GM18502 (cell line): Measurements from ENCODE around the gene MRPL52.
"Not testable (repeated sequence)": the region's sequence is repeated elsewhere in the genome, so short reads cannot be mapped to it uniquely, and the experiment has no call there.

ENCODE experiments used
- ATAC-seq: cut with Tn5 transposase; IDR thresholded peaks from one replicate; pipeline ENCODE4 v1.9.1; 2021; ENCODE audit warnings: mild to moderate bottlenecking; ENCODE audit not compliant: unreplicated experiment, poor library complexity

MRPL52 gene

GRCh38 chr14:22808388-22809209 is 21.1 kb upstream of the MRPL52 start:
- no peak for ATAC-seq

DNA sequence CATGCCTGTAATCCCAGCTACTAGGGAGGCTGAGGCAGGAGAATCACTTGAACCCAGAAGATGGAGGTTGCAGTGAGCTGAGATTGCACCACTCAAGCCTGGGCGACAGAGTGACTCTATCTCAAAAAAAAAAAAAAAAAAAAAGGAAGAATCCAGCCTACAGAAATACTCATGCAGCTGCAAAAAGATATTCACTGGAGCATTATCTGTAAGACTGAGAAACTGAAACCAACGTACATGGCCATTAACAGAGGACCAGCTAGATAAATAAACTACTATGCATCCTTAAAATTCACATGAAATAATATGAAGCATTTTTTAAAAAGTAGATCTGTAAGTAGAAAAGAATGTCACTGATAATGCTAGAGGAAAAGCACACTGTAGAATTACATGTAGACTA is 18.0 kb upstream of the MRPL52 start:
- no peak for ATAC-seq

DNA sequence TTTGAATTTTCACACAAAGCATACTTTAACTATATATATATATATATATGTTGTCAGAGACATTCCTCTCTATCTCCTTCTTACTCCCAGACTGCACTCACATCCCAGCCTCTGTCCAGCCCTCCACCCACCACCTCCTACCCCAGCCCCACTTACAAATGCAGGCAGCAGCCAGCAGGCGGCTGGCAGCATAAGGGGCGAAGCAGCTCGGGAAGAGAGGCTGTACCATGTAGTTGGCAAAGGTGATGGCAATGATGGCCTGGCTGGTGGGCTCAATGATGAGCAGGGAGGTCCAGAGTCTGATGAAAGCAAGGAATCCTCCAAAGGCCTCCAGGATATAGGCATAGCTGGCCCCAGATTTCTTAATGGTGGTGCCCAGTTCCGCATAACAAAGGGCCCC is 16.9 kb upstream of the MRPL52 start:
- no peak for ATAC-seq

DNA sequence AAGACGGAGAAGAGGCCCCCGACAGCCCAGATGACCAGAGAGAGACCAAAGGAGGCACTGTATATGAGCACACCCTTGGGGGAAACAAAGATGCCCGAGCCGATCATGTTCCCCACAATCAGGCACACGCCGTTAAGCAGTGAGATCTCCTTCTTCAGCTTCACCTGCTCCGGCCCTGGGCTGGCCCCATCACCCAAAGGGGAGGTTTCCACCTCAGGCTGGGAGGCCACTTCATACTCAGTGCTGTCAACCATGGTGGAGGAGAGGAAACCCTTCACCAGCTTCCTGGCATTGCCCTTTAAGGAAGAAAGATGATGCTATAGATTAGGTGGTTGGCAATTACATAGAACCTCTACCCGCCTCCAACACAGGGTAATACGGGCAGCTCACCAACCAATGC is 16.5 kb upstream of the MRPL52 start:
- no peak for ATAC-seq

DNA sequence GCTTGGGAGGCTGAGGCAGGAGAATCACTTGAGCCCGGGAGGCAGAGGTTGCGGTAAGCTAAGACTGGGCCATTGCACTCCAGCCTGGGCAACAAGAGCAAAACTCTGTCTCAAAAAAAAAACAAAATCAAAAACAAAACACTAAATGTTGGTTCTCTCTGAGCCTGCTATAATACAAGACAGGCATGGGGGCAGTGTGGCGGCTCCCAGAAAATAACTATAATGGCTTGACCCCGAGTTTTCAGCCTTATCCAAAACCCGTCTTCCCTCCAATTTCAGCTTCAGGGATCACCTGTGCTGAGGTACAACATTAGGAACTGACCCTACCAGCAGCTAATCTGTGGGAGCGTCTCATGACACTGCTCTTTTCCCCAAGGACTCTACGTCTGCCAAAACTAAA is 15.3 kb upstream of the MRPL52 start:
- no peak for ATAC-seq

- no peak for ATAC-seq
These were observed 14.6 kb upstream of the MRPL52 start, which contains the start of gene SLC7A7 for GRCh38 chr14:22814941-22815713. Gene SLC7A7, minus strand, starts transcription at chr14:22815435. Its CDS starts 2,037 bp downstream, at chr14:22813398.

- no peak for ATAC-seq
These were observed 10.3 kb upstream of the MRPL52 start for GRCh38 chr14:22819151-22819988.

DNA sequence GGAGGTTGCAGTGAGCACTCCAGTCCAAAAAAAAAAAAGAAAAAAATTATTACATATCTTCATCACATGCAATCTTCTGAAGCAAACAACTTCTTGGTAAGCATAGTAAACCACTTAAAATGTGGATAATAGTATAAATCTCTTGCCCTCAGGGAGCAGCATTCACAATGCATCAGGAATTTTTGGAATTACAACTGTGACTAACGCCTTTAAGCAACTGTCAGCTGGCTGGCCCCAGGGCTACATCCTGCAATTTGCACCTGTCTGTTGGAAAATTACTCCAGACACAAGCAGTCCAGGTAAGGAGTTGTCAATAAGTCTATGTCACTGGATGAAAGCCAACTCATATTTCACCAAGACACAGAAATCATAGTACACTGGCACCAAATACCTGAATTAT is 9.0 kb upstream of the MRPL52 start:
- ATAC-seq, result no peak

DNA sequence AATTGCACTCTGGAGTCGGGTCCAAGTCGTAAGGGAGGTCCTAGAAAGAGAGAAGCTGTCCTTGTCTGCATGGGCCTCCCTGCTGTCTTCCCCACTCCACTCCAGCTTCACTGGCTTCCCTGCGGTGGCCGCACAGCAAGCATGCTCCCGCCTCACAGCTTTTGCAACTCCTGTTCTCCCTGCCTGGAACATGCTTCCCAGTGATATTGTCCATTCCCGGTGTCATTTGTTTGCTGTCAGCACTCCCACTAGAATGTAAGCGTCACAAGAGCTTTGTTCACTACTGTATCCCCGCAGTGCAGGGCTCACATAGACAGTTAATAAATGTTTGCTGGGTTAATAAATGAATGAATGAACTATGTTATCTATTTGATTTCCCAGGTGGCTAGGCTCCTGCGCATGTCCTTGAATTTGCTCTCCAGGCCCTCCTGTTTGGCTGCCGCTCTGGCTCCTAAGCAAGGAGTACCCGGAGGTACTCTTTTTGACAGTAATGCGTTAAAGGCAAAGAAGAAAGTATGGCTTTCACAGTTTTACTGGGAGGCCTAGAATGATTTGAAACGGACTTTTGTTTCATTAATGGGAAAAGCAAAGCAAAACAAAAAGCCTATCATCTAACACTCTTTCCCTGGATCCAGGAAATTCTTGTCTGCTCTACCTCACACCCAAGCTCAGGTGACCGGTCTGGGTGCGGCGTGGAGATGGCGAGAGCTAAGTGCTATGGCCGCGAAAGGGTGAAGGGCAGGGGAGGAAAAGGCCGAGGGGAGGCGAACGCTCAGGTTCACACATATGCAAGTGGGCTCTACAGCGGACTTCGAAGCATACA is 8.3 kb upstream of the MRPL52 start:
- ATAC-seq, result no peak

DNA sequence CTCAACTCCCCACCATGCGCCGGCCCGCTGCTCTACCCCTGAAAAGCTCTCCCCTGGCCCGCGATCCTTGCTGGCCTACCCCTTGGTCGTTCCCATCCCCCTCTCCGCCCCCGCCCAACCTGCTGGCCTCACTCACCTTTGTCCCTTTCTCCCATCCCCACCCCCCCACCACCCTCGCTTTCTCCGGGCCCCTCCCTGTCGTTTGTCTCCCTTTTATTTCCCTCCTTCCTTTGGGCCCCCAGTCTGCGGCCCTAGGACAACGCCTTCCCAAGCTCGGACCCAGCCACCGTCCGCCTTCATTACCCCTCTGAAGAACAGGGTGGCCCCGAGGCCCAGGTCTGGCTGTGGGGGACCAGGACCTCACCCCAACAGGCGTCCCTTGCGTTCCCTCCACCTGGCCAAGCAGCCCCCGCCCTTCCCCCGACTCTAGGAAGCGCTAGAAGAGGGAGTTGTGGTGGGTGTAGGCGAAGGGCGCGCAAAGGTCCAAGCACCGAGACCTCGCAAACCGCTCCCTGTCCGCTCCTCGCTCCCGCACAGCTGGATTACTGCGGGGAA is 7.6 kb upstream of the MRPL52 start:
- ATAC-seq, result no peak

- ATAC-seq, result peak; percentile 52
These were observed 7.1 kb upstream of the MRPL52 start for GRCh38 chr14:22822571-22823098.

DNA sequence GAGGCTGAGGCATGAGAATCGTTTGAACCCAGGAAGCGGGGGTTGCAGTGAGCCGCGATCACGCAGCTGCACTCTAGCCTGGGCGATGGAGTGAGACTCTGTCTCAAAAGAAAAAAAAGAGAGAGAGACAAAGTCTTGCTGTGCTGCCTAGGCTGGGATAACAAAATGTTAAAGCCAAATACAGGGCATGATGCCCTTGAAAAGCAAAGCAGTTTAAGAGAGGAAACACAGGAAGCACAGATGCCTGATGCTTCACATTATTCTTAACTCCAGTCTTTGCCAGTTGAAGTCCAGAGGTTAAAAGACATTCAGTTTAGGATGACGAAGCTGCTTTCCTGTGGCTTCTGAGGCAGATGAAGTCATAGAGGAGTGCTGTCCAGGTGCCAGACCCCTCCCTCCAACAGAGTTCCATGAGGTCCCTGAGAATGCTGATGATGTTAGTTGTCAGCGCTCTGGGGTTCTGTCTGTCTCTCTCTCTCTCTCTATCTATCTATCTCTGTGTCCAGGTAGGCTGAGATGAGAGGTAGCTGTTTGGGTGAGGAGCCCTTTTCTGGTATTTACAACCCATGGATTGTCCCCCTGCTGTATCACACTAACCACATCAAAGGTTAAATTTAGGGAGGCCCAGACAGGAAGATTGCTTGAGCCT is 4.9 kb upstream of the MRPL52 start:
- no peak for ATAC-seq

DNA sequence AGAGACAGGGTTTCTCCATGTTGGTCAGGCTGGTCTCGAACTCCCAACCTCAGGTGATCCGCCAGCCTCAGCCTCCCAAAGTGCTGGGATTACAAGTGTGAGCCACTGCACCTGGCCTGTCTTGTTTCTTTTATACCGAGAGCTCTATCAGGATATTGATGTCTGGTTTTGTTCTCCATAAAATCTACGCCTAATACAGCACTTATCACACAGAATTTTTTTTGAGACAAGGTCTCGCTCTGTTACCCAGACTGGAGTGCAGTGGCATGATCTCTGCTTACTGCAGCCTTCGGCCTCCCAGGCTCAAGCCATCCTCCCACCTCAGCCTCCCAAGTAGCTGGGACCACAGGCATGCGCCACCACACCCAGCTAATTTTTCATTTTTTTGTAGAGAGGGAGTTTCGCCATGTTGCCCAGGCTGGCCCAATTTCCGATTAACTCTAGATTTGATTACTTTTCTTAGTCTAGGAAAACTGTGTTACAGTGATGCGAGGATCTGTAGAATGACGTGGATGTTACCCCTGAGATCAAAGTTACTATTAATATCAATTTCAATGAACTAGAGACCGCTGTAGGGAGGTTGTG is 519 bp upstream of the MRPL52 start:
- not testable (repeated sequence) for ATAC-seq

DNA sequence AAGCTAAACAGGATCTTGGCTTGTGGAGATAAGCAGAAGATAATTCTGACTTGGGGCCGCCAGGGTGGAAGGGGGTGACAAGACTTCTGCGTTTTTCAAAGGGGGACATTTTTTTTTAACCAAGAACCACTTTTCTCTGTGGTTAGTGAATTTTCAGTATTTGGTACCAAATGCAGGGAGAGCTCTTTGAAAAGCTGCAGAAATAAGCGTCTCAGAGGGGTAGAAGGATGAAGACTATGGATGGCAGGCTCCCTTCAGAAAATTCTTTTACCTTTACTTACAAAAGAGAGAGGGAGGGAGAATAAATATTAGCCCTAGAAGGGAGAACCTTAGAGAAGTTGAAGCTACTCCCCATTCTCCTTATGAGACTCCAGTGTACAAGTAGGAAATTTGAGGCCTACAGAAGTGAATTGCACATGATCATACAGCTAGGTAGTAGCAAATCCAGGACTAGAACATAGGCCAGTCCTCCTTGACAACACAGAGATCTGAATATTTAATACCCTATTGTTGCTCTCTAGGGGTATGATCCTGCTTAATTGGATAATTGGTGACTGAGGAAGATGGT is 840 bp downstream of the MRPL52 start:
- no peak for ATAC-seq

- no peak for ATAC-seq
These were observed 5.8 kb downstream of the MRPL52 start for GRCh38 chr14:22835505-22835904.

- ATAC-seq, result no peak
These were observed 6.8 kb downstream of the MRPL52 start, which contains the start of gene MMP14 for GRCh38 chr14:22836301-22837113. Gene MMP14, plus strand, starts transcription at chr14:22836585. Its CDS starts 233 bp downstream, at chr14:22836818.

GRCh38 chr14:22837114-22837749 is 7.5 kb downstream of the MRPL52 start:
- ATAC-seq, result no peak
